ENCODE results near the gene P2RY13. TPM values are rescaled to one million over a fixed set of nuclear protein-coding genes. Genes with fewer than 3 reads are reported as not detected.
A peak's percentile ranks its signal among the peaks of the same experiment; 100 is the strongest.

P2RY13 gene
- total and polyA plus RNA-seq, 2 of the 13 experiments (the other 11 are each of a cell fraction or from before 2014, with no cell fraction given), result not detected

DNA sequence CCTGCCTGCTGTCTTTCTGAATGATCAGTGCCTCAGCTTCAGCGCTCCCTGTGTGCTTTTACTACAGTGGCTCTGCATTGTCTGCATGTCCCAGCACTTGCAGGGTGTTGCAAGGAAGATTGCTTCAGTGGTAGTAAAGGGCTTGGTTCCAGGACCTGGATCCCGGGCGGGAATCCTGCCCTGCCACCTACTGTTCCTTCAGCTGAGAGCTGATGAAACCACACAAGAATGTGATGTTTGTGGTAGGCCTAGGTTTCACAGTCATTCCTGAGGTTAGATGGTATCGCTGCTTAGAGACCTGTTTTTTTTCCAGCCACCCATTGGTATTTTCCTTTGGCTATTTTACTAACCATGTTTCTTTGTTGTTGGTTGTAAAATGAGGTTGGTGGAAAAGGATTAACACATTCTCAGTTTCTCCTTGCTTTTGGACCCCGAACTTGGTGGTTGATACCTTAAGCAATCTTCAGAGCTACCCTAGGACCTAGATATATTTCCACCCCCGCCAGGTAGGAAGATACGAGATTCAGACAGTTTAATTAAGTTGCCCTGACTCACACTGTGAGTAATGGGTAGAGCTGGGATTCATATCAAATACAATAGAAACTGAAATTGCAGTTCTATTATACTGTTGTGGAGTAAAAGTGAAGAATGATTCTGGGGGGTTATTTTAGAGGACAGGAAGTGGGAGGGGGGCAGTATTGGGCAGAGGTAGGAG is 24.1 kb downstream of the P2RY13 start (continued):
- TF ChIP-seq TFAP4 (IDR thresholded peaks at IDR 0.05; ENCODE audit: borderline replicate concordance, low read depth), result peak; percentile 74; the same call in 1 of the 2 replicates
- TF ChIP-seq, protein P1, sequence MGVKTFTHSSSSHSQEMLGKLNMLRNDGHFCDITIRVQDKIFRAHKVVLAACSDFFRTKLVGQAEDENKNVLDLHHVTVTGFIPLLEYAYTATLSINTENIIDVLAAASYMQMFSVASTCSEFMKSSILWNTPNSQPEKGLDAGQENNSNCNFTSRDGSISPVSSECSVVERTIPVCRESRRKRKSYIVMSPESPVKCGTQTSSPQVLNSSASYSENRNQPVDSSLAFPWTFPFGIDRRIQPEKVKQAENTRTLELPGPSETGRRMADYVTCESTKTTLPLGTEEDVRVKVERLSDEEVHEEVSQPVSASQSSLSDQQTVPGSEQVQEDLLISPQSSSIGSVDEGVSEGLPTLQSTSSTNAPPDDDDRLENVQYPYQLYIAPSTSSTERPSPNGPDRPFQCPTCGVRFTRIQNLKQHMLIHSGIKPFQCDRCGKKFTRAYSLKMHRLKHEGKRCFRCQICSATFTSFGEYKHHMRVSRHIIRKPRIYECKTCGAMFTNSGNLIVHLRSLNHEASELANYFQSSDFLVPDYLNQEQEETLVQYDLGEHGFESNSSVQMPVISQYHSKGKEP (CRISPR knock-in tag; IDR thresholded peaks at IDR 0.05), result no peak
- peak; percentile 63 for TF ChIP-seq CTCF (CRISPR knock-in tag; IDR thresholded peaks at IDR 0.05)
- no peak for TF ChIP-seq CBFB (CRISPR knock-in tag; IDR thresholded peaks at IDR 0.05)
- no peak for TF ChIP-seq ZNF660 (CRISPR knock-in tag; IDR thresholded peaks at IDR 0.05; ENCODE audit: borderline replicate concordance, low read depth)
- TF ChIP-seq, protein P2, sequence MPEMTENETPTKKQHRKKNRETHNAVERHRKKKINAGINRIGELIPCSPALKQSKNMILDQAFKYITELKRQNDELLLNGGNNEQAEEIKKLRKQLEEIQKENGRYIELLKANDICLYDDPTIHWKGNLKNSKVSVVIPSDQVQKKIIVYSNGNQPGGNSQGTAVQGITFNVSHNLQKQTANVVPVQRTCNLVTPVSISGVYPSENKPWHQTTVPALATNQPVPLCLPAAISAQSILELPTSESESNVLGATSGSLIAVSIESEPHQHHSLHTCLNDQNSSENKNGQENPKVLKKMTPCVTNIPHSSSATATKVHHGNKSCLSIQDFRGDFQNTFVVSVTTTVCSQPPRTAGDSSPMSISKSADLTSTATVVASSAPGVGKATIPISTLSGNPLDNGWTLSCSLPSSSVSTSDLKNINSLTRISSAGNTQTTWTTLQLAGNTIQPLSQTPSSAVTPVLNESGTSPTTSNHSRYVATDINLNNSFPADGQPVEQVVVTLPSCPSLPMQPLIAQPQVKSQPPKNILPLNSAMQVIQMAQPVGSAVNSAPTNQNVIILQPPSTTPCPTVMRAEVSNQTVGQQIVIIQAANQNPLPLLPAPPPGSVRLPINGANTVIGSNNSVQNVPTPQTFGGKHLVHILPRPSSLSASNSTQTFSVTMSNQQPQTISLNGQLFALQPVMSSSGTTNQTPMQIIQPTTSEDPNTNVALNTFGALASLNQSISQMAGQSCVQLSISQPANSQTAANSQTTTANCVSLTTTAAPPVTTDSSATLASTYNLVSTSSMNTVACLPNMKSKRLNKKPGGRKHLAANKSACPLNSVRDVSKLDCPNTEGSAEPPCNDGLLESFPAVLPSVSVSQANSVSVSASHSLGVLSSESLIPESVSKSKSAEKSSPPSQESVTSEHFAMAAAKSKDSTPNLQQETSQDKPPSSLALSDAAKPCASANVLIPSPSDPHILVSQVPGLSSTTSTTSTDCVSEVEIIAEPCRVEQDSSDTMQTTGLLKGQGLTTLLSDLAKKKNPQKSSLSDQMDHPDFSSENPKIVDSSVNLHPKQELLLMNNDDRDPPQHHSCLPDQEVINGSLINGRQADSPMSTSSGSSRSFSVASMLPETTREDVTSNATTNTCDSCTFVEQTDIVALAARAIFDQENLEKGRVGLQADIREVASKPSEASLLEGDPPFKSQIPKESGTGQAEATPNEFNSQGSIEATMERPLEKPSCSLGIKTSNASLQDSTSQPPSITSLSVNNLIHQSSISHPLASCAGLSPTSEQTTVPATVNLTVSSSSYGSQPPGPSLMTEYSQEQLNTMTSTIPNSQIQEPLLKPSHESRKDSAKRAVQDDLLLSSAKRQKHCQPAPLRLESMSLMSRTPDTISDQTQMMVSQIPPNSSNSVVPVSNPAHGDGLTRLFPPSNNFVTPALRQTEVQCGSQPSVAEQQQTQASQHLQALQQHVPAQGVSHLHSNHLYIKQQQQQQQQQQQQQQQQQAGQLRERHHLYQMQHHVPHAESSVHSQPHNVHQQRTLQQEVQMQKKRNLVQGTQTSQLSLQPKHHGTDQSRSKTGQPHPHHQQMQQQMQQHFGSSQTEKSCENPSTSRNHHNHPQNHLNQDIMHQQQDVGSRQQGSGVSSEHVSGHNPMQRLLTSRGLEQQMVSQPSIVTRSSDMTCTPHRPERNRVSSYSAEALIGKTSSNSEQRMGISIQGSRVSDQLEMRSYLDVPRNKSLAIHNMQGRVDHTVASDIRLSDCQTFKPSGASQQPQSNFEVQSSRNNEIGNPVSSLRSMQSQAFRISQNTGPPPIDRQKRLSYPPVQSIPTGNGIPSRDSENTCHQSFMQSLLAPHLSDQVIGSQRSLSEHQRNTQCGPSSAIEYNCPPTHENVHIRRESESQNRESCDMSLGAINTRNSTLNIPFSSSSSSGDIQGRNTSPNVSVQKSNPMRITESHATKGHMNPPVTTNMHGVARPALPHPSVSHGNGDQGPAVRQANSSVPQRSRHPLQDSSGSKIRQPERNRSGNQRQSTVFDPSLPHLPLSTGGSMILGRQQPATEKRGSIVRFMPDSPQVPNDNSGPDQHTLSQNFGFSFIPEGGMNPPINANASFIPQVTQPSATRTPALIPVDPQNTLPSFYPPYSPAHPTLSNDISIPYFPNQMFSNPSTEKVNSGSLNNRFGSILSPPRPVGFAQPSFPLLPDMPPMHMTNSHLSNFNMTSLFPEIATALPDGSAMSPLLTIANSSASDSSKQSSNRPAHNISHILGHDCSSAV (CRISPR knock-in tag; IDR thresholded peaks at IDR 0.05; ENCODE audit: borderline replicate concordance), result no peak
- no peak for TF ChIP-seq ZSCAN25 (CRISPR knock-in tag; IDR thresholded peaks at IDR 0.05)
- TF ChIP-seq ZNF546 (CRISPR knock-in tag; conservative IDR thresholded peaks at IDR 0.05), result no peak
- no peak for TF ChIP-seq MATR3 (CRISPR knock-in tag; IDR thresholded peaks at IDR 0.05)
- no peak for TF ChIP-seq ZNF567 (CRISPR knock-in tag; IDR thresholded peaks at IDR 0.05; ENCODE audit: borderline replicate concordance)
- no peak for TF ChIP-seq ZNF329 (CRISPR knock-in tag; IDR thresholded peaks at IDR 0.05; ENCODE audit: low read depth)
- no peak for TF ChIP-seq ZNF333 (CRISPR knock-in tag; IDR thresholded peaks at IDR 0.05; ENCODE audit: borderline replicate concordance)
- no peak for TF ChIP-seq HNRNPK (IDR thresholded peaks at IDR 0.05; ENCODE audit: low read depth, low read length, poor library complexity, severe bottlenecking)
- no peak for TF ChIP-seq TBL1XR1 (IDR thresholded peaks at IDR 0.05; ENCODE audit: borderline replicate concordance, low read length, partially characterized antibody)
- no peak for TF ChIP-seq ZNF232 (CRISPR knock-in tag; IDR thresholded peaks at IDR 0.05; ENCODE audit: borderline replicate concordance)
